HG03565 (cell line): Measurements from ENCODE around the gene LPCAT1.
"Not testable (repeated sequence)": the region's sequence is repeated elsewhere in the genome, so short reads cannot be mapped to it uniquely, and the experiment has no call there.

Experiments used
- ATAC-seq: cut with Tn5 transposase; IDR thresholded peaks from one replicate; pipeline ENCODE4 v1.9.1; 2021; ENCODE audit warnings: mild to moderate bottlenecking, moderate library complexity; ENCODE audit not compliant: unreplicated experiment

The LPCAT1 gene, protein sequence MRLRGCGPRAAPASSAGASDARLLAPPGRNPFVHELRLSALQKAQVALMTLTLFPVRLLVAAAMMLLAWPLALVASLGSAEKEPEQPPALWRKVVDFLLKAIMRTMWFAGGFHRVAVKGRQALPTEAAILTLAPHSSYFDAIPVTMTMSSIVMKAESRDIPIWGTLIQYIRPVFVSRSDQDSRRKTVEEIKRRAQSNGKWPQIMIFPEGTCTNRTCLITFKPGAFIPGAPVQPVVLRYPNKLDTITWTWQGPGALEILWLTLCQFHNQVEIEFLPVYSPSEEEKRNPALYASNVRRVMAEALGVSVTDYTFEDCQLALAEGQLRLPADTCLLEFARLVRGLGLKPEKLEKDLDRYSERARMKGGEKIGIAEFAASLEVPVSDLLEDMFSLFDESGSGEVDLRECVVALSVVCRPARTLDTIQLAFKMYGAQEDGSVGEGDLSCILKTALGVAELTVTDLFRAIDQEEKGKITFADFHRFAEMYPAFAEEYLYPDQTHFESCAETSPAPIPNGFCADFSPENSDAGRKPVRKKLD

DNA sequence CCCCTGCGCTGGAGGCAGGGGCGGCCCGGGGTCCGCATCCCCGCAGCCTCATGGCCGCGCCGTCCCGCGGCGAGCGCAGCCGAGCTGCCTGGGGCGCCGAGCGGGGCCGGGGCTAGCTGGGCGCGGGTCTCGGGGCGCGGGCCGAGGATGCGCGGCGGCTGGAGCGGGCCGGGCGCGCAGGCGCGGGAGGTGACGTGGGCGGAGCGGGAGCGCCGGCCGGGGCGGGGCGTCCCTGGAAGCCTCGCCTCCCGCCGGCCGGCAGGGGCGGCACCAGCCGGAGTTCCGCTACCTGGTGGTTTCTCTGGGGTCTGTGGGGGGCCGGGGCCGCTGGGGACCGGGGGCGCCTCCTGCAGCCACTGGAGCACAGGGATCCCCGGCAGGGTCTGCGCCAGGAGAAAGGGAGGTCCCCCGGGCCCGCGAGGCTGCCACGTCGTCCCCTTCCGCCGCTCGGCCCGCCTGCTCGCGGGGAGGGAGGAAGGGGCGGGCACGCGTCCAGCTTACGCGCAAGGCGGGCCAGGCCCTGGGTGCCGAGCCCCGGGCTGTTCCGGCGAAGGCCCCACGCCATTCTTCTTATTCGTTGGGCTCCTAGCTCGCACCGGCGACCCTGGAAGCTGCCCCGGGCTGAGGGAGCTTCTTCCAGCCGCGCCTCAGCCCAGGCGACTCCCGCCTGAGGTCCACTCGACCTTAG lies at the start of gene LPCAT1:
LPCAT1 (minus strand) TSS at position 168 of the 688 bp plus-strand sequence; CDS start at position 52, 116 bp downstream.
- ATAC-seq, result peak; percentile 67

DNA sequence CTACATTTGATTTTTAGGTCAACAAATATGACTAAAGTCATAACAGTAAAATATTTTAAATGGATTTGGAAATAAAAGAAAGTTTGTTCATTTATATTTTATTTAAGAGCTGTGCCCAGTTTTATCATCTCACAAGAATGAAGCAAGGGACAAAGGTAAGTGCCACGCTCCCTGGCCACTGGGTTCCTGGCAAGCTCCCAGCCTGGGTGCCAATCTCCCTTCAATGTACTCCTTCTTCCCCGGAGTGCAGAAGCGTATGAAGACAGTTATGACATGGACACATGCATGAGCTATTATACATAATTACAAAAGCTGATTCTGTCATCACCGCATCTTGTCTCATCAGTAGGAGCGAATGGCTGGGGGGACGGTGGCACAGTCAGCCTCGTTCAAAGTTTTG lies 48.1 kb upstream of the LPCAT1 start:
- ATAC-seq, result not testable (repeated sequence)

DNA sequence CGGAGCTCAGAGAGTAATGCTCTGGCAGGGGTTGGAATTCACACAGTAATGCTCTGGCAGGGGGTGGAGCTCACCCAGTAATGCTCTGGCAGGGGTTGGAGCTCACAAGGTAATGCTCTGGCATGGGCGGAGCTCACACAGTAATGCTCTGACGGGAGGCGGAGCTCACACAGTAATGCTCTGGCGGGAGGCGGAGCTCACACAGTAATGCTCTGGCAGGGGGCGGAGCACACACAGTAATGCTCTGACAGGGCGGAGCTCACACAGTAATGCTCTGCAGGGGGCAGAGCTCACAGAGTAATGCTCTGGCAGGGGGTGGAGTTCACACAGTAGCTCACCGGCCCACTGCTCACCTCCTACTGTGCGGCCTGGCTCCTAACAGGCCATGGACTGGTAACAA lies 47.2 kb upstream of the LPCAT1 start:
- ATAC-seq, result no peak

DNA sequence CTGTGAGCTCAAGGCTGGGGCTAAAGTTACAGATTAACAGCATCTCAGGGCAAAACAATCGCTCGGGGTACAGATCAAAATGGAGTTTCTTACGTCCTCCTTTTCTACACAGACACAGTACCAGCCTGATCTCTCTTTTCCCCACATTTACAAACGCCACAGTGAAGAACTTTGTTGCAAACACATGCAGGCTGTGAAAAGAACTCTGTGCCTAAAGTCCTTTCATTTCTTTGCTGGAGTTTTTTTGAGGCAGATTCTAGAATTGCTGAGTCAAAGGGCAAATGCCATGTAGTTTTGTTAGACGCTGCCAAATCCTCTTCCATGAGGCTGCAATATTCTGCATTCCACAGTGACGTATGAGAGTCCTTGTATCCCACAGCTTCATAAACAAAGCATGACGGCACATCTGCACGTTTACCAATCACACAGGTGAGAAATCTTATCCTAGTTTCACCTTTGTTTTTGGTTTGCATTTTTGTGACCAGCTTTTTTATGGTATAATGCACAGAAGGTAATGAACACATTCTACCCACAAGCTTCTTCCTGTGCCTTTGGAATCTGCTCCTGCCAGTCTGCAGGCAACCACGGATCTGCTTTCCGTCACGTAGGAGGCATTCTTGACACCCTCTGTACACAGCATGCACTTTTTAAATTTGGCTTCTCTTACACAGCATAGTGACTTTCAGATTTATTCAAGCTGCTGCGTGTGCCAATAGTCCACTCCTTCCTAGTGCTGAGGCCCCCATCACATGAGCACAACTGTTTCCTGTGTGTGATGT lies 44.6 kb upstream of the LPCAT1 start:
- no peak for ATAC-seq

DNA sequence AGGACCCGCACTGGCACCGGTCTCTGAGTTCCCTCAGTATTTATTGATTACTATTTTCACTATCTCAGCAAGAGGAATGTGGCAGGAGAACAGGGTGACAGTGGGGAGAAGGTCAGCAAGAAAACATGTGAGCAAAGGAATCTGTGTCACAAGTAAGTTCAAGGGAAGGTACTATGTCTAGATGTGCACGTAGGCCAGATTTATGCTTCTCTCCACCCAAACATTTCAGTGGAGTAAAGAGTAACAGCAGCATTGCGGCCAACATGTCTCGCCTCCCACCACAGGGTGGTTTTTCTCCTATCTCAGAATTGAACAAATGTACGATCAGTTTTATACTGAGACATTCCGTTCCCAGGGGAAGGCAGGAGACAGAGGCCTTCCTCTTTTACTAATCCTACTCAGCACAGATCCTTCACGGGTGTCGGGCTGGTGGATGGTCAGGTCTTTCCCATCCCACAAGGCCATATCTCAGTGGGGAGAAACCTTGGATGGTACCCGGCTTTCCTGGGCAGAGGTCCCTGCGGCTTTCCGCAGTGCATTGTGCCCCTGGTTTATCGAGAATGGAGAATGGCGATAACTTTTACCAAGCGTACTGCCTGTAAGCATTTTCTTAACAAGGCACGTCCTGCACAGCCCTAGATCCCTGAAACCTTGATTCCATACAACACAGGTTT lies 43.9 kb upstream of the LPCAT1 start:
- not testable (repeated sequence) for ATAC-seq

DNA sequence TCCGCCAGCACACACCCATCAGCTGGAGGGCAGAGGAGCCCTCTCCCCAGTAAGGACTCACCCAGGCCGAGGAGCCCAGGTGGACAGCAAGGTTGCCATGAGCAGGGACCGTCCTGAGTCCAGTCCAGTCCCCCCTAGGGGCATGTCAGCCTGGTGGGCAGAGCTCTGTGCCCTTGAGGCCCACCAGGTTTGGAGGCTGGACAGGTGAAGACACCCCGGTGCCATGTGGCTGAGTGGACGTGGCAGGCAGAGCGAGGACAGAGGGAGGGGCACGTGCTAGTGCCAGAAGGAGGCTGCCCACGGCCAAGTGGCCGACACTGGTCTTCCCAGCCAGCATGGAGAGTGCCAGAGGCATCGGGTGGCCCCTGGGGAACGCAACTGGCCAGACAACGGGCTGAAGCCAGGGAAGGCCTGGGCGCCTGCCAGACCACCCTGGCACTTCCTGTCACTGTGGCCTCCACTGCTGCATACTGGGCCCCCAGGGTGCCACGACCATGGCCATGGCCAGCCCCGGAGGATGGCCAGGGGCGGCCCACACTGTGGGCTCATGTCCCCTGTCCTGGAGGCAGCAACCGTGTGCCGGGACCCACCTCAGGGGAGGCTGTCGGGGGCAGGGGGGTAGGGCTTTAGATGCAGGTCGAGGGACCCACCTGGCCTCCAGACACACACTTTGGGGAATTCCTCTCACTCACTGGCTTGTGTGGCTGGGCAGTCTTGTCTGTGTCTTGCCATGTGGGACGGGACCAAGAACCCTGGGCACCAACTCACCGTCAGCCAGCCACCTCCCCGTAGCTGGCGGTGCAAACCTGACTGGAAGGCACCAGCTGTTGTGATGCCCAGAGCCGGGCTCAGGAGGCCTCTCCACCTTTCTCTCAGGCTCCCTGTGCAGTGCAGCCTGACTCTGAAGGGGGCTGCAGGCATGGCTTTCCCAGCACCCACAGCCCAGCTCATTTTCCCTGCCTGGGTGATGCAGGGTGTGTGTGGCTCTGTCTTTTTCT lies 42.3 kb upstream of the LPCAT1 start:
- ATAC-seq, result no peak

DNA sequence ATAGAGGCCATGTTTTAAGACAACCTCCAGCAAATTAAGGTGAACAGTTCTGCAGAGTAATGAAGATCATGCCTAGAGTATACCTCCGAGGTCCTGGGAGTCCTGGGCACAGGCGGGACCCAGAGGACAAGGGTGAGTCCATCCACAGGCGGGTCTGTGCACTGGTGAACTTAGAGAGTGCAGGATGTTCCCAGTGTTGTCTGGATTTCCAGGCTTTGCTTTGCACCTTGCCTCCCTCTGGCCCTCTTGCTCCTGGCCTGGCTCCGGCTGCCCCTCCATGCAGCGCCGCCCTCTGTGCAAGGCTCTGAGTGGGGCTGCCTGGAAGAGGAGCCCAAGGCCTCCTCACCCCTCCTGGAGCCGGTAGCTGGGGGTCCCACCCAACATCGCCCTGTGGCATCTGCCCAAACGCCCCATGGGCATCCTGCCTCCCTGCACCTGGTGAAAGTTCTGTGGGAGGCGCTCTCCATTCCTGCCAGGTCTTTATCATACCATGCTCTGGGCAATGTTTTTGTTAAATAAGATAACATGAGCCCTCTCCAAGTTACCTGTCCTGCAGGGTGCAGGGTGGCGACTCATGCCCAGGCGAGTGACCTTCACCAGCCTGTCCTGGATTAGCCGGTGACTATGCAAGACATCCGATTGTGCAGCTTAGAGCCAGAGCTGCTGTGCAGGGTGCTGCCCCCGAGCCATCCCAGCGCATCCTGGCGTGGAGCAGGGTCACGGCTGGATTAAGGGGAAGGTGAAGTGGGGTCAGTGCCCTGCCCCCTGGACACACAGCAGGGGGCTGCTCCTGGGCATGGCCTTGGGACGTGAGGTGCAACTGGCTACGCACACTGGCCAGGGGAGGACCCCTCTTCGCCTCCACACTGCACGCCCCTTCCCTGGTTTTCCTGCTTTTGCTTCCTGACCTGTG lies 41.3 kb upstream of the LPCAT1 start:
- ATAC-seq, result no peak

DNA sequence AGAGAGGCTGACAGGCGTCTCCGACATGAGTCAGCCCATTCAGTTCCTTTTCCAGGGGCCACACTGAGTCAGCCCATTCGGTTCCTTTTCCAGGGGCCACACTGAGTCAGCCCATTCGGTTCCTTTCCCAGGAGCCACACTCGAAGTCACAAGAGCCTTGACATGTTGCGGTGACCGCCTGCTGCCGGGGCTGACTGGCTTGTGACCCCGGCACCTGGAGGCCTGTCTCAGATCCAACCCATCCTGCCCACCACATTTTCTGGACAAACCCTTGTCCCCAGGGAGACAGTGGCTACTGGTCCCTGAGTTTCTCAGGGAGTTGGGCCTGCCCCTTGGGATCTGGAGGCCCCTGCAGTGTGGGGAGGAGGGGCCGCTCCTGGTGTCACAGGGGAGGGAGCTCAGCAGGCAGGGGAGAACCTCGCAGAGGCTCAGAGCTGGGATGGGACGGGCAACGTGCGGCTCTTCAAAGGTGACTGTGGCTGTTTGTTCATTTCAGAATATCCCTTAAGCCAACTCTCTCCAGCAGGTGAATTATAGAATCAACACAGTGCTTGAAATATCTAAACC lies 40.5 kb upstream of the LPCAT1 start:
- no peak for ATAC-seq

DNA sequence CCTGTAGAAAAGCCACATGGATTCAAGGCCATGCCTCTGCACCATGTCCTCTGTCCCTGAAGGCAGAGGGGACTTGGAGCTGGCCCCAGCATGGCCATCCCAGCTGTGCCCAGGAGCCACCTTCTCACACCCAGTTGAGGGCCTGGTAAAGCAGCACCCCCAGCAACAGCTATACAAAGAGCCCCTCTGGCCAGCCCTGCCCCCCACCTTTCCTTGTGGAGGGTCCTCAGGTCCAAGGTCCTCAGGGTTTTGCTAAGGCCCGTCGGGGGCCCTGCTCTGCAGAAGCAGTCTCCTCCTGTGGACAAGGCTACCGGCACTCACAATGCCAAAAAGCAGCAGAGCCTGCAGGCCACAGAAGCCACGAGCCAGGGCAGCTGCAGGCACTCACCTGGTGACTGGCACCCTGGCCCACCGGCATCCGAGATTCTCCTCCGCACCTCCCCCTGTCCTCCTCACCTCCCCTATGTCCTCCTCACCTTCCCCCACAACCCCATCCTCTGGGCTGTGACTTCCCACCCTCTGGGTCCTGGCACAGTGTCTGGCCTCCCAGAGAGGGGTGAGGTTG lies 39.9 kb upstream of the LPCAT1 start:
- ATAC-seq, result no peak

DNA sequence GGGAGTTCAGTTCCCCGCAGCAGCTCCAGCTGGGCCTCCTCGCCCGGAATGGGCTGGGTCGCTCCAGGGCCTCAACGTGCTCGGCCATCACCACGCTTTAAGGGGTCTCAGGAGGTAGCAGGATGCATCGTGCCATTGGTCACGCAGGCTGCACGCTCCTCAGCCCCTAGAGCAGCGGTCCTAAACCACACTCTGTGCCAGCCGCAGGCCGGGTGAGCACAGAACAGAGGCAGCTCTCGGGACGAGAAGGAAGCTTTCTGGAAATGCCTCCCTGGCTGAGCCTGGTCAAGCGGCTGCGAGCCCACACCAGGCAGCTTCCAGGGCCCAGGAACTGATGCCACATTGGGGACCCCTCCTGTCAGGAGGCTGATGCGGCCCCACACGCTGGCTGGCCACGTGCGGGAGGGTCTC lies 39.3 kb upstream of the LPCAT1 start:
- ATAC-seq, result no peak

DNA sequence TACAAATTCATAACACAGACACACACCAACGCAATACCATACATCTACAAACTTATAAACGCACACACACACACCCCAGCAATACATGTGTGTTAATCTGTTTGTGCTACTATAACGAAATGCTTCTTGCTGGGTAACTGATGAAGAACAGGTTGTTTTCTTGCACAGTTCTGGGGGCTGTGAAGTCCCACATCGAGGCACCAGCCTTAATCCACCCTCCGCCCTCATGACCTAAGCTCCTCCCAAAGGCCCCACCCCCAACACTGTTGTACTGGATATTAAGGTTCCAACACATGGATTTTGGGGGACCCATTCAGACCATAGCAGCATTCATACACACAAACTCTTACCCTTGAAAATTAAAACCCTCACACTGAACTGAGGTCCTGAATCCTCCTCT lies 38.8 kb upstream of the LPCAT1 start:
- ATAC-seq, result no peak

DNA sequence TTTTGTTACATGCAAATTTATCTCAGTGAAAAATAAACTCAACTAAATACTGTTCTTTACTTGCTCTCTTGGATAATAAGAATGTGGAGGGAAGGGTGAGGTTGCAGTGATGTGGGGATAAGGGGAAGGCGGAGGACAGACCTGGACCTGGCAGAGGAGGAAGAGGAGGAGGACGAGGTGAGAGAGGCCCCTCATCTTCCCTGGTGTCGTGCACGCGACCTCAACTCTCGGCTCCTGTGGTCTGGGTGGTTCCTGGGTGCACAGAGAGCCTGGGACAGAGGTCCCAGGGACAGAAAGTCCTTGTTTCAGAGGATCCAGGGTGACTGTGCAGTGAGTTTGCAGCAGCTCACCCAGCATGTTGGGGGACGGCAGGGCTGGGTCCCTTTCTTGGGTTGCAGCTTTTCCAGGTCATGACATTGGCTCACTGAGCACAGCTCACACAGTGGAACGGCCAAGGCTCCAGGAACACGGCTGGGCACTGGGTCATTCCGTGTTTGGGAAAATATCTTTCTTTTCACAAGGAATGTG lies 37.7 kb upstream of the LPCAT1 start:
- ATAC-seq, result no peak

DNA sequence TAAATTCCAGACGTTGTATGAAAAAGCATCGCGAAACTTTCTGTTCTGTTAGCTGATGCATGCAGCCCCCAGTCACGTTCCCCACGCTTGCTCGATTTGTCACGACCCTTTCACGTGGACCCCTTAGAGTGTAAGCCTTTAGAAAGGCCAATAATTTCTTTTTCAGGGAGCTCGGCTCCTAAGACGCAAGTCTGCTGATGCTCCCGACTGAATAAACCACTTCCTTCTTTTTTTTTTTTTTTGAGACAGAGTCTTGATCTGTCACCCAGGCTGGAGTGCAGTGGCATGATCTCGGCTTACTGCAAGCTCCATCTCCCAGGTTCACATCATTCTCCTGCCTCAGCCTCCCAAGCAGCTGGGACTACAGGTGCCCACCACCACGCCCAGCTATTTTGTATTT lies 36.7 kb upstream of the LPCAT1 start:
- not testable (repeated sequence) for ATAC-seq

DNA sequence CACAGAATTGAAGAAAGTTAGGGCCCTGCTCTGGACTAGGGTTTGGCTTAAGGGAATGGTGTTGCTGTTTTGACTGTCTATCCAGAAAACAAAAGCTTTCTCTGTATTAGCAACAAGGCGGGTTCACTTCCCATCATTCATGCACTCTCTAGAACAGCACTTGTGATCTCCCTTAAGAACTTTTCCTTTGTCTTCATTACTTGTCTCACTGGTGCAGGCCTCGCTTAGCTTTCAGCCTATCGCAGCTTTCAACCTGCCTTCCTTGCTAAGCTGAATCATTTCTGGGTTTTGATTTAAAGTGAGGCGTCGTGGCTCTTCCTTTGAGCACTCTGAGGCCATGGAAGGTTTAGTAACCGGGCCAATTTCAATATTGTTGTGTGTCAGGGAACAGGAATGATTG lies 35.2 kb upstream of the LPCAT1 start:
- ATAC-seq, result no peak

DNA sequence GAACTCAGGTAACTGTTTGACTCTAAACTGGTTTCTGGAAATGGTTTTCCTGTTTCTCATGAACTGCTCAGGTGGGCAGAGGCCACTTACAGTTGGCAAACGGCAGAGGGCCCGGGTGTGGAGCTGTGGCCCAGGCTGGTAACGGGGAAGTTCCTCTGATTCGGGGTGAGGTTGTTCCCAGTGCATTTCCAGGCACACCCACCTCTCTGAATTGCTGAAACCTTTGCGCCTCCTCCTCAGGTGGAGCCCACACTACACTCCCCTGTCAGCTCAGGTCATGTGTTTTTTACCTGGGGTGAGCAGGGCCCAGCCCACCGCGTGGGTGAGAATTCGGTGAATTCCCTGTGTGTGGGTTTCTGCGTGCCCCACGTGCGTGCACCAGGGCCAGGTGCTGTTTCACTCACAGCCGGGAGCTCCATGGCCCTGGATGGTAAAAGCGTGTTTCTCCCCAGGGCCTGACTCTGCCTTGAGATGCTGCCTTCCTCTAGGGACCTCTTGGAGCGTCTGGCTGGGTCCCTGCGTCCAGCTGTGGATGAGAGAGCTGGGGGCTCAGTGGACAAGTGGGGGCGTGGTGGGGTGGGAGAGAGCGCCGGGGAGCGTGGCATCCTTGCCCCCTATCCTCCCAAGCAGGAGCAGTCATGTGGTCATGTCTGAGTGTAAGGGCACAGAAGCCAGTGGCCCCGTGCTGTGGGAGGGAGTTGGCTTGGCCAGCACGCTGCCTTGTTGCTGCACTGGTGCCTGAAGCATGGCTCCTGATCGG lies 33.5 kb upstream of the LPCAT1 start:
- ATAC-seq, result no peak

DNA sequence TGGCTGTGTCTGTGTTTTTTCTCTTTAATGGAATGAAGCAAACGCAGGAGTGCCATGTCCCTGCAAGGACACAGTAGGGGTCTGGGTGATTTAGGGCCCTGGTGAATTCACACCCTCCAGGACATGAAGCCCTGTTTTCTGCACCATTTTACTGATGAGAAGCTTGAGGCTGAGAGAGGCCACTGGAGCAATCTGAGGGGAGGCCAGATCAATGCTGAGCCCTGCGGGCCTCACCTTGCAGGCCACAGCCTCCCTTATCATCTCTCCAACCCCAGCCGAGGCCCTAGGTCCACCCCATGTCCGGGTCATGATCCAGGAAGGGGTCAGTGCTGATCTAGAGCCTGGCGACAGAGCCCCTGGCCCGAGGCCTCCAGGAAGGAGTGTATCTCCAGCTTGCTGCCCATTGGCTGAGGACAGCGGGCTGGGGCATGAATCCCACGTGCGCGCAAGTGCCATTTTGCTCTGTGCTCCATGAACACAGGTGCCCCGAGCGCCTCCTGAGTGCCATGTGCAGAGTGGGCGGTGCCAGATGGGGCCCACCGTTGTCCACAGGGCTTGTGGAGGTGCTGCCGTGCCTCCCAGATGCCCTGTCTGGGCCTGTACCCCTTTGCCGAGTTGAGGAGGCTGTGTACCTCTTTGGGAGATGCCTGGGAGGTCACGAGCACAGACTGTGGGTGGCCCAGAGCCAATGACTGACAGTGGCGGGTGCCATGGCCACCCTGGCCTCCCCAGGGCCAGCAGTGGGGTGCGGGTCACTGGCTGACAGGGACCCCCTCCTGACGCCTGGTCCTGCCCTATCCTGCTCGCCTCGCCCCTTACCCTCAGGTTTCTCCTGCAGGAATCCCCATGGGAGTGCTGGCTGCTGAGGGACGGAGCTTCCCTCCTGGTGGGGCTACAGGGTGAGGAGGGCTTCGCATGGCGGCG lies 32.3 kb upstream of the LPCAT1 start:
- no peak for ATAC-seq
